Measurements from ENCODE around the gene HPSE2. TPM values are rescaled to one million over a fixed set of nuclear protein-coding genes. Genes with fewer than 3 reads are reported as not detected.
A peak's percentile ranks its signal among the peaks of the same experiment; 100 is the strongest.

Gene HPSE2
- total RNA-seq, 1 experiment from 2014 or later, result not detected

DNA sequence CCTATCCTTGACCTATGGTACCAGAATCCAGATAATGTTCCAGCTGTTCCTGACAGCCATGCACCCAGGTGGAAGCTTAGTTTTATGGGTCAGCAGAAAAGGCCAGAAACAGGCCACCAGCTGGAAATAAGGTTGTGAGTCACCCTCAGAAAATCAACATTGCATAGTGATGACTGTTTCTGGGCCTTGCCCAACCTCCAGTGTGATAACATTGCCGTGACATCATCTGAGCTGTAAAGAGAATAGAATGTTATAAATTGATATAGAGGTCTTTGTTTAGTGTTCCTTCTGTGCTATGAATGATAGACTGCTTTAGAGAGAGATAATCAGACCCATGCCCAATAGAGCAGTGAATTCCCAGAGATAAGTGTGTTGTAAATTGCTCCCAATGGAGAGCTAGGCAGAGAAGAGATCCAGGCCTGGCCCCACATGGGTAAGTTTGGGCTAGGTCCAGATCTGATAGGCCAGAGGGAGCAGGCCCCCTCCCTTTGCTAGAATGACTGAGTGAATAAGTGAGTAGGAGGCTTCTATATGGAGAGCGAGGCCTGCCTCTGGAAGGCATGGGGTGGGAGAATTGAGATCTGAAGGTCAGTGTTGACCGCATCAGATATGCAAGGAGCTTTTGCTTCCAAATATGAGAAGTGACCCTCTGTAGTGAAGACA, 774.7 kb downstream of the HPSE2 start:
- BruUV-seq (replicated peaks), result no TSS peak
- DNase-seq (ENCODE audit: low read depth, low spot score), result peak; percentile 84

GRCh38 chr10:98458809-98459784, 776.6 kb downstream of the HPSE2 start:
- intact Hi-C loops (cut with micrococcal nuclease; ENCODE audit: unreplicated experiment) (no loop called here), in situ Hi-C loops (cut with HindIII; ENCODE audit: low pct_unique_long_range_greater_than_20kb, low sequenced_read_pairs) (no loop called here)
- H3K27ac ChIP-seq (ENCODE audit: low read length), result no peak overlapping the region
- POLR2A ChIA-PET, result interaction anchor here (0.7 kb wide), 1 partner anchor 669 kb away, joined by 3 read pairs; no protein-coding TSS in a partner anchor
- no peaks in the 10 kb centered on the region for H3K9me3 ChIP-seq (ENCODE audit: control insufficient read depth, insufficient read depth, low read depth, low read length)
- peaks cover 17% of the 10 kb centered on the region for H3K4me1 ChIP-seq (ENCODE audit: control insufficient read depth, insufficient read depth, low read length)
- H3K27me3 ChIP-seq (ENCODE audit: control insufficient read depth, insufficient read depth, low read length), result no peaks in the 10 kb centered on the region
- no peaks in the 10 kb centered on the region for H3K36me3 ChIP-seq (ENCODE audit: control insufficient read depth, insufficient read depth, low read length)
- H3K4me3 ChIP-seq (ENCODE audit: low read depth in 2 of 2, low read length in 2 of 2), result no peak overlapping the region
- no peak for TF ChIP-seq SIN3A (IDR thresholded peaks at IDR 0.05; ENCODE audit: borderline replicate concordance, insufficient read depth, low read depth, low read length)
- TF ChIP-seq TCF7L2 (IDR thresholded peaks at IDR 0.05; ENCODE audit: low read depth, low read length), result no peak
- TF ChIP-seq, protein P1, sequence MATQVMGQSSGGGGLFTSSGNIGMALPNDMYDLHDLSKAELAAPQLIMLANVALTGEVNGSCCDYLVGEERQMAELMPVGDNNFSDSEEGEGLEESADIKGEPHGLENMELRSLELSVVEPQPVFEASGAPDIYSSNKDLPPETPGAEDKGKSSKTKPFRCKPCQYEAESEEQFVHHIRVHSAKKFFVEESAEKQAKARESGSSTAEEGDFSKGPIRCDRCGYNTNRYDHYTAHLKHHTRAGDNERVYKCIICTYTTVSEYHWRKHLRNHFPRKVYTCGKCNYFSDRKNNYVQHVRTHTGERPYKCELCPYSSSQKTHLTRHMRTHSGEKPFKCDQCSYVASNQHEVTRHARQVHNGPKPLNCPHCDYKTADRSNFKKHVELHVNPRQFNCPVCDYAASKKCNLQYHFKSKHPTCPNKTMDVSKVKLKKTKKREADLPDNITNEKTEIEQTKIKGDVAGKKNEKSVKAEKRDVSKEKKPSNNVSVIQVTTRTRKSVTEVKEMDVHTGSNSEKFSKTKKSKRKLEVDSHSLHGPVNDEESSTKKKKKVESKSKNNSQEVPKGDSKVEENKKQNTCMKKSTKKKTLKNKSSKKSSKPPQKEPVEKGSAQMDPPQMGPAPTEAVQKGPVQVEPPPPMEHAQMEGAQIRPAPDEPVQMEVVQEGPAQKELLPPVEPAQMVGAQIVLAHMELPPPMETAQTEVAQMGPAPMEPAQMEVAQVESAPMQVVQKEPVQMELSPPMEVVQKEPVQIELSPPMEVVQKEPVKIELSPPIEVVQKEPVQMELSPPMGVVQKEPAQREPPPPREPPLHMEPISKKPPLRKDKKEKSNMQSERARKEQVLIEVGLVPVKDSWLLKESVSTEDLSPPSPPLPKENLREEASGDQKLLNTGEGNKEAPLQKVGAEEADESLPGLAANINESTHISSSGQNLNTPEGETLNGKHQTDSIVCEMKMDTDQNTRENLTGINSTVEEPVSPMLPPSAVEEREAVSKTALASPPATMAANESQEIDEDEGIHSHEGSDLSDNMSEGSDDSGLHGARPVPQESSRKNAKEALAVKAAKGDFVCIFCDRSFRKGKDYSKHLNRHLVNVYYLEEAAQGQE (IDR thresholded peaks at IDR 0.05; ENCODE audit: insufficient read depth in 1 of 2, low read depth in 2 of 2, low read length in 1 of 2), result no peak
- no peak for TF ChIP-seq POLR2AphosphoS5 (IDR thresholded peaks at IDR 0.05; ENCODE audit: low read depth, low read length)
- TF ChIP-seq, protein P2, sequence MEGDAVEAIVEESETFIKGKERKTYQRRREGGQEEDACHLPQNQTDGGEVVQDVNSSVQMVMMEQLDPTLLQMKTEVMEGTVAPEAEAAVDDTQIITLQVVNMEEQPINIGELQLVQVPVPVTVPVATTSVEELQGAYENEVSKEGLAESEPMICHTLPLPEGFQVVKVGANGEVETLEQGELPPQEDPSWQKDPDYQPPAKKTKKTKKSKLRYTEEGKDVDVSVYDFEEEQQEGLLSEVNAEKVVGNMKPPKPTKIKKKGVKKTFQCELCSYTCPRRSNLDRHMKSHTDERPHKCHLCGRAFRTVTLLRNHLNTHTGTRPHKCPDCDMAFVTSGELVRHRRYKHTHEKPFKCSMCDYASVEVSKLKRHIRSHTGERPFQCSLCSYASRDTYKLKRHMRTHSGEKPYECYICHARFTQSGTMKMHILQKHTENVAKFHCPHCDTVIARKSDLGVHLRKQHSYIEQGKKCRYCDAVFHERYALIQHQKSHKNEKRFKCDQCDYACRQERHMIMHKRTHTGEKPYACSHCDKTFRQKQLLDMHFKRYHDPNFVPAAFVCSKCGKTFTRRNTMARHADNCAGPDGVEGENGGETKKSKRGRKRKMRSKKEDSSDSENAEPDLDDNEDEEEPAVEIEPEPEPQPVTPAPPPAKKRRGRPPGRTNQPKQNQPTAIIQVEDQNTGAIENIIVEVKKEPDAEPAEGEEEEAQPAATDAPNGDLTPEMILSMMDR (IDR thresholded peaks at IDR 0.05), result no peak
- CTCF ChIA-PET, result no interaction called here
- no TSS peak for BruUV-seq (replicated peaks)
- DNase-seq (ENCODE audit: low read depth, low spot score), result no peak
- ATAC-seq, result no peak

More for the DNA sequence above, 774.7 kb downstream of the HPSE2 start:
- H3K27me3 ChIP-seq (ENCODE audit: control insufficient read depth, insufficient read depth, low read length), result no peaks in the 10 kb centered on the region
- no peak overlapping the region for H3K4me3 ChIP-seq (ENCODE audit: low read depth in 2 of 2, low read length in 2 of 2)
- H3K9me3 ChIP-seq (ENCODE audit: control insufficient read depth, insufficient read depth, low read depth, low read length), result no peaks in the 10 kb centered on the region
- peaks cover 17% of the 10 kb centered on the region for H3K4me1 ChIP-seq (ENCODE audit: control insufficient read depth, insufficient read depth, low read length)
- peak overlapping the region; percentile 41 for H3K27ac ChIP-seq (ENCODE audit: low read length)
- CTCF ChIA-PET, result interaction anchor here (1.1 kb wide), 1 partner anchor 36 kb away, joined by 4 read pairs; no protein-coding TSS in a partner anchor
- in situ Hi-C loops (cut with HindIII; ENCODE audit: low pct_unique_long_range_greater_than_20kb, low sequenced_read_pairs) (no loop called here), intact Hi-C loops (cut with micrococcal nuclease; ENCODE audit: unreplicated experiment) (no loop called here)
- H3K36me3 ChIP-seq (ENCODE audit: control insufficient read depth, insufficient read depth, low read length), result no peaks in the 10 kb centered on the region
- peak; percentile 96 for ATAC-seq
- POLR2A ChIA-PET, result interaction anchor here (0.5 kb wide), 1 partner anchor 580 kb away, joined by 3 read pairs; no protein-coding TSS in a partner anchor
- TF ChIP-seq SIN3A (IDR thresholded peaks at IDR 0.05; ENCODE audit: borderline replicate concordance, insufficient read depth, low read depth, low read length), result peak; percentile 67; the same call in 1 of the 2 replicates
- TF ChIP-seq, protein P1 (IDR thresholded peaks at IDR 0.05; ENCODE audit: insufficient read depth in 1 of 2, low read depth in 2 of 2, low read length in 1 of 2), result no peak
- TF ChIP-seq, protein P2 (IDR thresholded peaks at IDR 0.05), result no peak
- TF ChIP-seq TCF7L2 (IDR thresholded peaks at IDR 0.05; ENCODE audit: low read depth, low read length), result no peak
- TF ChIP-seq POLR2AphosphoS5 (IDR thresholded peaks at IDR 0.05; ENCODE audit: low read depth, low read length), result peak; percentile 74
